GM19438 (cell line): ENCODE data around the gene MDM4.
"Not testable (repeated sequence)": the region's sequence is repeated elsewhere in the genome, so short reads cannot be mapped to it uniquely, and the experiment has no call there.

Source experiments
- ATAC-seq: cut with Tn5 transposase; IDR thresholded peaks from one replicate; pipeline ENCODE4 v1.9.1; 2021; ENCODE audit warnings: low read depth; ENCODE audit not compliant: unreplicated experiment

Gene MDM4

GRCh38 chr1:204558467-204558866 is 42.3 kb downstream of the MDM4 start:
- no peak for ATAC-seq

- ATAC-seq, result not testable (repeated sequence)
These were observed 43.8 kb downstream of the MDM4 start for GRCh38 chr1:204560002-204560401.

GRCh38 chr1:204560590-204561150 is 44.5 kb downstream of the MDM4 start:
- no peak for ATAC-seq

- no peak for ATAC-seq
These were observed 46.1 kb downstream of the MDM4 start for GRCh38 chr1:204562075-204562990.

GRCh38 chr1:204563307-204563706 is 47.1 kb downstream of the MDM4 start:
- no peak for ATAC-seq

GRCh38 chr1:204563780-204564179 is 47.6 kb downstream of the MDM4 start:
- no peak for ATAC-seq

GRCh38 chr1:204564835-204565234 is 48.6 kb downstream of the MDM4 start:
- ATAC-seq, result peak; percentile 86

GRCh38 chr1:204565617-204566582 is 49.7 kb downstream of the MDM4 start:
- no peak for ATAC-seq

- ATAC-seq, result no peak
These were observed 50.4 kb downstream of the MDM4 start for GRCh38 chr1:204566583-204566955.

- no peak for ATAC-seq
These were observed 50.9 kb downstream of the MDM4 start for GRCh38 chr1:204567071-204567470.

- no peak for ATAC-seq
These were observed 52.5 kb downstream of the MDM4 start for GRCh38 chr1:204568576-204569315.

GRCh38 chr1:204569478-204569877 is 53.3 kb downstream of the MDM4 start:
- ATAC-seq, result no peak

GRCh38 chr1:204570021-204570420 is 53.8 kb downstream of the MDM4 start:
- ATAC-seq, result not testable (repeated sequence)

GRCh38 chr1:204571128-204571527 is 54.9 kb downstream of the MDM4 start:
- no peak for ATAC-seq

GRCh38 chr1:204571631-204572030 is 55.4 kb downstream of the MDM4 start:
- no peak for ATAC-seq

GRCh38 chr1:204572923-204573922 is 57.0 kb downstream of the MDM4 start:
- ATAC-seq, result no peak

GRCh38 chr1:204574016-204574864 is 58.0 kb downstream of the MDM4 start:
- no peak for ATAC-seq

- ATAC-seq, result no peak
These were observed 58.6 kb downstream of the MDM4 start for GRCh38 chr1:204574865-204575163.
